Parathyroid adenoma (tissue), 2 donors: Measurements from ENCODE around the gene GPSM1.

ENCODE experiments used
- H2AFZ ChIP-seq: fragments of 300-600 bp; sonication (generic); one replicate; pipeline ENCODE4 v1.7.0; 2017; ENCODE audit warnings: antibody characterized with exemption, mild to moderate bottlenecking
- H3K27ac ChIP-seq: fragments of 300-600 bp; sonication (generic); one replicate; pipeline ENCODE4 v1.7.0; 2017
- H3K27me3 ChIP-seq: fragments of 300-600 bp; sonication (generic); one replicate; pipeline ENCODE4 v1.7.0; 2017; ENCODE audit warnings: low read length; ENCODE audit not compliant: control insufficient read depth, insufficient read depth
- H3K36me3 ChIP-seq: fragments of 300-600 bp; sonication (generic); one replicate; pipeline ENCODE4 v1.7.0; 2017; ENCODE audit warnings: low read length; ENCODE audit not compliant: control insufficient read depth, insufficient read depth
- H3K4me1 ChIP-seq: fragments of 300-600 bp; sonication (generic); one replicate; pipeline ENCODE4 v1.7.0; 2017; ENCODE audit warnings: control low read depth
- H3K4me2 ChIP-seq: fragments of 300-600 bp; sonication (generic); one replicate; pipeline ENCODE4 v1.7.0; 2017; ENCODE audit warnings: low read length
- H3K4me3 ChIP-seq: fragments of 300-600 bp; sonication (generic); one replicate; pipeline ENCODE4 v1.7.0; 2017; ENCODE audit warnings: low read depth, low read length
- H3K79me2 ChIP-seq: fragments of 300-600 bp; sonication (generic); one replicate; pipeline ENCODE4 v1.7.0; 2017; ENCODE audit warnings: control low read depth
- H3K9ac ChIP-seq: fragments of 300-600 bp; sonication (generic); one replicate; pipeline ENCODE4 v1.7.0; 2017; ENCODE audit warnings: mild to moderate bottlenecking
- H3K9me3 ChIP-seq: fragments of 300-600 bp; sonication (generic); one replicate; pipeline ENCODE4 v1.7.0; 2017; ENCODE audit warnings: low read length; ENCODE audit not compliant: control insufficient read depth
- CTCF ChIP-seq: fragments of 300-600 bp; sonication (generic); IDR thresholded peaks from one replicate; pipeline ENCODE4 v1.7.0; 2017; ENCODE audit warnings: antibody characterized with exemption, mild to moderate bottlenecking
- donor health status: primary hyperparathyroidism.

The GPSM1 gene

DNA sequence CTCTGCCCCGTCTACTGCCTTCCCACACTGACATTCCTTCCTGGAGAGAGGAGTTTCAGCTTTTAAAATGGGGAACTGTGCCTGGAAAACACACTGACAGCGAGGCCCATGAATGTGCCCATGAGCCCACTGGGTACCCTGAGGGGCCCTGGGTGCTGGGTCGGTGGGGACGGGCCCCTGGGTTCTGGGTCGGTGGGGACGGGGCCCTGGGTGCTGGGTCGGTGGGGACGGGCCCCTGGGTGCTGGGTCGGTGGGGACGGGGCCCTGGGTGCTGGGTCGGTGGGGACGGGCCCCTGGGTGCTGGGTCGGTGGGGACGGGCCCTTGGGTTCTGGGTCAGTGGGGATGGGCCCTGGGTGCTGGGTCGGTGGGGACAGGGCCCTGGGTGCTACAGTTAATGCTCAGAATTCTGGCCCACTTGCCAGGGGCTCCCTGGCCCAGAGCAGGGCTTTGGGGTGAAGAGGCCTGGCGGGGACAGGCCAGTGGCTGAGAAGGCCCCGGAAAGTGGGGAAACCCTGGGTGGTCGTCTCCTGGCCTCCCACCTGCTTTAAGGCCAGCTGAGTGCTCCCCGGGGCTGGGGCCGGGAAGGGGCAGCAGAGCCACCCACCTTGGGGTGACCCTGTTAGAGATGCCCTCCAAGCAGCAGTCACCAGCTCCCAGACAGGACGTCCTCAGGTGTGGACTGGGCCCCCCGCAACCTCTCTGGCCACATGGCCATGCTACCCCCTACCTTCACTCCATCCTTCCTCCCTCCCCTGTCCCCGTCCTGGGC lies 2.5 kb downstream of the GPSM1 start:
- no peaks in the 10 kb centered on the region for H3K79me2 ChIP-seq
- no peak overlapping the region for H3K4me3 ChIP-seq
- H2AFZ ChIP-seq: no peak overlapping the region
- H3K9ac ChIP-seq: no peak overlapping the region
- no peaks in the 10 kb centered on the region for H3K4me1 ChIP-seq
- no peak overlapping the region for H3K4me2 ChIP-seq
- no peak for TF ChIP-seq CTCF
- no peak overlapping the region for H3K27ac ChIP-seq
- no peaks in the 10 kb centered on the region for H3K36me3 ChIP-seq
- no peaks in the 10 kb centered on the region for H3K9me3 ChIP-seq
- no peaks in the 10 kb centered on the region for H3K27me3 ChIP-seq

DNA sequence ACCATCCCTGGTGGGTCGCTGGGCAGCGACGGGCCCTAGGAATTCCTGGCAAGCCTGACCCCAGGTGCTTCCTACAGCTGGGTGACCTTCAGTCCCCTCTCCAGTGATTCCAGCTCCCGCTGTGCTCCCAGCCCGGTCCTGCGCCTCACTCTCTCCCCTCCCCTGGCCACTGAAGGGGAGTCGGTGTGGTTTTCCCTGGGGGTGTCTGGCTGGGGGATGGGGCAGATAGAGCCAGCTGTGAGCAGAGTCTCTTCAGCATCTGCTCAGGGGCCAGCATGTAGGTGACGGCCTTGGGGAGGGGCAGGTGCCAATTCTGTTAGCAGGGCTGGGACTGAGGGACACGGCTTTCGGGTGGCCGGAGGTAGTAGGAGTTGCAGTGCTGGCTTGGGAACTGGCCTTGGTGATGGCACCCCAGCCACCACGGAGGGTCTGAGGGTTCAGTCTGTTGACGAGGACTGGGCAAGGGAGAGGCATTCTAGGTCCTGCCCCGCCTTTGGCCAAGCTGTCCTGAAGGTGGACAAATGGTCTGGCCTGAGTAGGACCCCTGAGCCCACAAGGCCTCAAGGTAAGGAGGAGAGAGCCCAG lies 3.2 kb downstream of the GPSM1 start:
- Histone ChIP-seq H3K79me2 (no peaks in the 10 kb centered on the region), H3K9me3 (no peaks in the 10 kb centered on the region), H3K4me2 (no peak overlapping the region), H3K4me3 (no peak overlapping the region), H3K9ac (no peak overlapping the region), H2AFZ (no peak overlapping the region), H3K27ac (no peak overlapping the region), H3K27me3 (no peaks in the 10 kb centered on the region), H3K4me1 (no peaks in the 10 kb centered on the region), H3K36me3 (no peaks in the 10 kb centered on the region)
- TF ChIP-seq CTCF: no peak

DNA sequence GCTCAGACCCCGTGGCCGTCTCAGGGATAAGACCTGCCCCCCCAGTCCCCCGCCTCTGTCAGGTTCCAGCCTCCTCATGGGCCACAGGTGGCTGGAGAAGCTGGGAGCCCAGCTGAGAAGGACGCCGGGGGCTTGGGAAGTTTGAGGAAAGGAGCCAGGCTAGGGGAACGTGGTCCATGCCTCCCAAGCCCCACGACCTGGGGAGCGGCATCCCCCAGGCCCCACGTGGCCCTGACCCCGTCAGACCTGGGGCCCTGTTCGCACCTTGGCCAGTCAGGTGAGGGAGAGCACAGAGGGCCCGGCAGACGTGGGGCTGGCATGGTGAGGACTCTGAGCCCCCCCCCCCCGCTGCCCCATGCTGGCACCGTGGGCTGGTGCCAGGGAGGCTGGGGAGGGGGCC lies 3.7 kb downstream of the GPSM1 start:
- no peaks in the 10 kb centered on the region for H3K27me3 ChIP-seq
- H3K4me1 ChIP-seq: no peaks in the 10 kb centered on the region
- H3K9ac ChIP-seq: no peak overlapping the region
- H3K9me3 ChIP-seq: no peaks in the 10 kb centered on the region
- no peaks in the 10 kb centered on the region for H3K36me3 ChIP-seq
- no peak overlapping the region for H2AFZ ChIP-seq
- H3K27ac ChIP-seq: no peak overlapping the region
- TF ChIP-seq CTCF: no peak
- no peaks in the 10 kb centered on the region for H3K79me2 ChIP-seq
- H3K4me2 ChIP-seq: no peak overlapping the region
- no peak overlapping the region for H3K4me3 ChIP-seq

- Histone ChIP-seq H3K27ac (no peak overlapping the region), H3K9me3 (no peaks in the 10 kb centered on the region), H3K4me3 (no peak overlapping the region), H3K79me2 (no peaks in the 10 kb centered on the region), H3K27me3 (no peaks in the 10 kb centered on the region), H3K36me3 (no peaks in the 10 kb centered on the region), H2AFZ (no peak overlapping the region), H3K4me2 (no peak overlapping the region), H3K4me1 (no peaks in the 10 kb centered on the region), H3K9ac (no peak overlapping the region)
- no peak for TF ChIP-seq CTCF
These were observed 4.5 kb downstream of the GPSM1 start for GRCh38 chr9:136331556-136332481.
